Subcutaneous adipose tissue (tissue), 4 donors: Measurements from ENCODE around the gene CCDC88A. TPM values are rescaled to one million over a fixed set of nuclear protein-coding genes. Genes with fewer than 3 reads are reported as not detected.

Experiments used
- CTCF ChIP-seq: fragments of 450-650 bp; IDR thresholded peaks from one replicate; pipeline ENCODE4 v1.5.1; 2016; ENCODE audit warnings: low read depth, mild to moderate bottlenecking, control low read depth, antibody characterized with exemption, moderate library complexity
- total RNA-seq, 4 donors: library from RNA; depleted of rRNA; stranded (reverse); fragments of >200 nt; gene quantifications; one replicate each; pipeline ENCODE4 v1.1.0, GENCODE V29; 2016

CCDC88A gene
- total RNA-seq, 4 donors from 2014 or later = 55.2 to 269 (median 76.6) TPM

GRCh38 chr2:55419233-55419678 lies 400 bp downstream of the CCDC88A start:
- no peak for TF ChIP-seq CTCF

GRCh38 chr2:55418512-55419232 lies 984 bp downstream of the CCDC88A start:
- TF ChIP-seq CTCF = no peak

- TF ChIP-seq CTCF = no peak
These were observed 1.6 kb downstream of the CCDC88A start for GRCh38 chr2:55418072-55418471.

- no peak for TF ChIP-seq CTCF
These were observed 2.7 kb downstream of the CCDC88A start for GRCh38 chr2:55416786-55417568.

- TF ChIP-seq CTCF = no peak
These were observed 4.4 kb downstream of the CCDC88A start for GRCh38 chr2:55415300-55415699.

GRCh38 chr2:55408918-55409868 lies 10.5 kb downstream of the CCDC88A start:
- no peak for TF ChIP-seq CTCF
